Liver (tissue), 3 donors: ENCODE results near the gene THAP7.

Experiments
- ATF3 ChIP-seq: IDR thresholded peaks from 2 replicates; pipeline ENCODE4 v1.6.1; 2016; ENCODE audit warnings: antibody characterized with exemption
- SP1 ChIP-seq: IDR thresholded peaks from 2 replicates; pipeline ENCODE4 v1.6.1; 2018; ENCODE audit warnings: antibody characterized with exemption, mild to moderate bottlenecking
- TF ChIP-seq, protein P1 (sequence below): fragments of 150-350 bp; IDR thresholded peaks from 2 replicates; pipeline ENCODE4 v1.5.1; 2017; ENCODE audit warnings: improper control_type of control experiment, low read depth, low read length; ENCODE audit not compliant: missing input control
- TF ChIP-seq, protein P2 (sequence below): IDR thresholded peaks from 2 replicates; pipeline ENCODE4 v1.6.1; 2016; ENCODE audit warnings: antibody characterized with exemption, mild to moderate bottlenecking
- donor health status: healthy.
- donor health status: healthy.

GRCh38 chr22:21015466-21016006 is 13.6 kb upstream of the THAP7 start:
- TF ChIP-seq, protein P1, sequence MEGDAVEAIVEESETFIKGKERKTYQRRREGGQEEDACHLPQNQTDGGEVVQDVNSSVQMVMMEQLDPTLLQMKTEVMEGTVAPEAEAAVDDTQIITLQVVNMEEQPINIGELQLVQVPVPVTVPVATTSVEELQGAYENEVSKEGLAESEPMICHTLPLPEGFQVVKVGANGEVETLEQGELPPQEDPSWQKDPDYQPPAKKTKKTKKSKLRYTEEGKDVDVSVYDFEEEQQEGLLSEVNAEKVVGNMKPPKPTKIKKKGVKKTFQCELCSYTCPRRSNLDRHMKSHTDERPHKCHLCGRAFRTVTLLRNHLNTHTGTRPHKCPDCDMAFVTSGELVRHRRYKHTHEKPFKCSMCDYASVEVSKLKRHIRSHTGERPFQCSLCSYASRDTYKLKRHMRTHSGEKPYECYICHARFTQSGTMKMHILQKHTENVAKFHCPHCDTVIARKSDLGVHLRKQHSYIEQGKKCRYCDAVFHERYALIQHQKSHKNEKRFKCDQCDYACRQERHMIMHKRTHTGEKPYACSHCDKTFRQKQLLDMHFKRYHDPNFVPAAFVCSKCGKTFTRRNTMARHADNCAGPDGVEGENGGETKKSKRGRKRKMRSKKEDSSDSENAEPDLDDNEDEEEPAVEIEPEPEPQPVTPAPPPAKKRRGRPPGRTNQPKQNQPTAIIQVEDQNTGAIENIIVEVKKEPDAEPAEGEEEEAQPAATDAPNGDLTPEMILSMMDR = no peak
- TF ChIP-seq SP1 (no peak), ATF3 (no peak)
- TF ChIP-seq, protein P2, sequence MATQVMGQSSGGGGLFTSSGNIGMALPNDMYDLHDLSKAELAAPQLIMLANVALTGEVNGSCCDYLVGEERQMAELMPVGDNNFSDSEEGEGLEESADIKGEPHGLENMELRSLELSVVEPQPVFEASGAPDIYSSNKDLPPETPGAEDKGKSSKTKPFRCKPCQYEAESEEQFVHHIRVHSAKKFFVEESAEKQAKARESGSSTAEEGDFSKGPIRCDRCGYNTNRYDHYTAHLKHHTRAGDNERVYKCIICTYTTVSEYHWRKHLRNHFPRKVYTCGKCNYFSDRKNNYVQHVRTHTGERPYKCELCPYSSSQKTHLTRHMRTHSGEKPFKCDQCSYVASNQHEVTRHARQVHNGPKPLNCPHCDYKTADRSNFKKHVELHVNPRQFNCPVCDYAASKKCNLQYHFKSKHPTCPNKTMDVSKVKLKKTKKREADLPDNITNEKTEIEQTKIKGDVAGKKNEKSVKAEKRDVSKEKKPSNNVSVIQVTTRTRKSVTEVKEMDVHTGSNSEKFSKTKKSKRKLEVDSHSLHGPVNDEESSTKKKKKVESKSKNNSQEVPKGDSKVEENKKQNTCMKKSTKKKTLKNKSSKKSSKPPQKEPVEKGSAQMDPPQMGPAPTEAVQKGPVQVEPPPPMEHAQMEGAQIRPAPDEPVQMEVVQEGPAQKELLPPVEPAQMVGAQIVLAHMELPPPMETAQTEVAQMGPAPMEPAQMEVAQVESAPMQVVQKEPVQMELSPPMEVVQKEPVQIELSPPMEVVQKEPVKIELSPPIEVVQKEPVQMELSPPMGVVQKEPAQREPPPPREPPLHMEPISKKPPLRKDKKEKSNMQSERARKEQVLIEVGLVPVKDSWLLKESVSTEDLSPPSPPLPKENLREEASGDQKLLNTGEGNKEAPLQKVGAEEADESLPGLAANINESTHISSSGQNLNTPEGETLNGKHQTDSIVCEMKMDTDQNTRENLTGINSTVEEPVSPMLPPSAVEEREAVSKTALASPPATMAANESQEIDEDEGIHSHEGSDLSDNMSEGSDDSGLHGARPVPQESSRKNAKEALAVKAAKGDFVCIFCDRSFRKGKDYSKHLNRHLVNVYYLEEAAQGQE = no peak
